ENCODE data around the gene TNK2. TPM values are rescaled to one million over a fixed set of nuclear protein-coding genes. Genes with fewer than 3 reads are reported as not detected.

The TNK2 gene
- total and polyA plus RNA-seq, 2 of the 8 experiments (the other 6 are each of a cell fraction or from before 2014, with no cell fraction given): 10.4 to 33.9 TPM

DNA sequence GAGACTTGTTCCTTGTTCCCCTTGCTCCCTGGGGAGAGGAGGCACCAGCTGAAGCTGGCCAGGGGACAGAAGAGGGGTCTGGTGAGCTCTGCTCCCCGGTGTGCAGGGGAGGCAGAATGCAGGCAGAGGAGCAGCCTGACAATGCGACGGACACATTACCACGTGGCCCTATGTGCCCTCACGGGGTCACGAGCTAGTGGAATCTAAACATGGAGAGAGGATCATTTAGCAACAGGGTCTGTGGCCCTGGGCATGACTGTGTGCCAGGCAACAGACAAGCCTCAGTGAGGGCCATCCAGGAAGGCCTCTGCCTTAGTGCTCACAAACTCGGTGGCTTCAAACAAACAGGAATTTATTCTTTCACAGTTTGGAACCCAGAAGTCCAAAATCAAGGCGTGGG is 88.2 kb downstream of the TNK2 start:
- Histone ChIP-seq H3K4me3 (ENCODE audit: extremely low read depth in 1 of 4, insufficient read depth in 2 of 4, low read depth in 3 of 4, low read length in 4 of 4) (no peak overlapping the region), H2BK12ac (ENCODE audit: low read depth, low read length) (no peak overlapping the region), H3K36me3 (ENCODE audit: control insufficient read depth in 2 of 4, insufficient read depth in 4 of 4, low read length in 3 of 4) (no peaks in the 10 kb centered on the region), H4K20me1 (replicated peaks in 1 of 2; ENCODE audit: control insufficient read depth in 1 of 2, insufficient read depth in 2 of 2, low read length in 2 of 2) (no peaks in the 10 kb centered on the region), H2BK15ac (ENCODE audit: low read length) (no peak overlapping the region), H3K9ac (replicated peaks in 1 of 4; ENCODE audit: extremely low read depth in 1 of 4, low read depth in 3 of 4, low read length in 3 of 4) (no peak overlapping the region), H3K27me3 (replicated peaks in 1 of 4; ENCODE audit: control insufficient read depth in 3 of 4, extremely low read depth in 1 of 4, insufficient read depth in 3 of 4, low read length in 3 of 4) (no peaks in the 10 kb centered on the region), H4K5ac (ENCODE audit: insufficient read length, low read depth, low read length) (no peak overlapping the region), H3K56ac (replicated peaks; ENCODE audit: insufficient read length, low read depth, low read length) (no peak overlapping the region), H2BK120ac (replicated peaks; ENCODE audit: low read depth, low read length) (no peak overlapping the region), H2BK5ac (ENCODE audit: low read depth, low read length) (no peak overlapping the region), H3K9me3 (ENCODE audit: insufficient read depth in 2 of 2, low read depth in 1 of 2, low read length in 1 of 2) (no peaks in the 10 kb centered on the region), H2AFZ (ENCODE audit: low read length) (no peak overlapping the region), H3K14ac (ENCODE audit: insufficient read length) (no peak overlapping the region), H3K79me1 (ENCODE audit: low read depth, low read length) (no peaks in the 10 kb centered on the region), H3K18ac (ENCODE audit: extremely low read depth, low read length) (no peak overlapping the region), H4K91ac (replicated peaks; ENCODE audit: insufficient read length, low read length) (no peak overlapping the region), H3K23ac (ENCODE audit: insufficient read length) (no peak overlapping the region), H3K27ac (ENCODE audit: low read depth, low read length) (no peak overlapping the region), H2AK5ac (ENCODE audit: low read depth, low read length) (peak overlapping the region; percentile 82; the same call in 1 of the 2 replicates), H3K4me1 (replicated peaks in 1 of 4; ENCODE audit: control insufficient read depth in 3 of 4, insufficient read depth in 4 of 4, low read length in 3 of 4) (no peaks in the 10 kb centered on the region; a peak in 1 of 7 replicates), H3K4me2 (ENCODE audit: insufficient read depth in 1 of 2, low read depth in 2 of 2, low read length in 2 of 2) (no peak overlapping the region), H4K8ac (ENCODE audit: extremely low read depth, insufficient read depth, low read length) (no peak overlapping the region), H3K23me2 (ENCODE audit: low read depth, low read length) (no peaks in the 10 kb centered on the region), H3K79me2 (ENCODE audit: control insufficient read depth in 1 of 2, insufficient read depth in 2 of 2, low read length in 2 of 2) (no peaks in the 10 kb centered on the region), H3K4ac (replicated peaks; ENCODE audit: insufficient read length, low read depth, low read length) (no peak overlapping the region), H2BK20ac (ENCODE audit: low read length) (no peak overlapping the region)
- DNase-seq (ENCODE audit: low read depth in 1 of 2, low spot score in 2 of 2): no peak
- CTCF ChIA-PET (ENCODE audit: partially characterized antibody): interaction anchor here (1.7 to 2.6 kb wide), 3 partner anchors 13 to 39 kb away, joined by 4 to 15 read pairs (median 5); no protein-coding TSS in a partner anchor
- no peak for FAIRE-seq
- WGBS, 2 experiments (ENCODE audit: extremely low coverage in 1 of 2, insufficient coverage in 1 of 2, insufficient read length in 1 of 2, insufficient replicate concordance in 2 of 2, low coverage in 1 of 2, low lambda C conversion rate in 2 of 2, missing lambda C conversion rate in 1 of 2): 97% methylated on average over 8 of the region's 8 CpGs; no CpG with 5 or more reads in 1 of the 2 experiments
- TF ChIP-seq SUZ12 (IDR thresholded peaks at IDR 0.05; ENCODE audit: low read length): no peak
- no peak for TF ChIP-seq EGR1 (IDR thresholded peaks at IDR 0.05; ENCODE audit: borderline replicate concordance, low read depth, low read length)
- no peak for TF ChIP-seq TAF1 (IDR thresholded peaks at IDR 0.05; ENCODE audit: low read depth, low read length)
- no peak for TF ChIP-seq PHF8 (conservative IDR thresholded peaks at IDR 0.05; ENCODE audit: low read depth, low read length)
- TF ChIP-seq, protein P1, sequence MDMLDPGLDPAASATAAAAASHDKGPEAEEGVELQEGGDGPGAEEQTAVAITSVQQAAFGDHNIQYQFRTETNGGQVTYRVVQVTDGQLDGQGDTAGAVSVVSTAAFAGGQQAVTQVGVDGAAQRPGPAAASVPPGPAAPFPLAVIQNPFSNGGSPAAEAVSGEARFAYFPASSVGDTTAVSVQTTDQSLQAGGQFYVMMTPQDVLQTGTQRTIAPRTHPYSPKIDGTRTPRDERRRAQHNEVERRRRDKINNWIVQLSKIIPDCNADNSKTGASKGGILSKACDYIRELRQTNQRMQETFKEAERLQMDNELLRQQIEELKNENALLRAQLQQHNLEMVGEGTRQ (IDR thresholded peaks at IDR 0.05; ENCODE audit: low read length): no peak
- no peak for TF ChIP-seq SRF (IDR thresholded peaks at IDR 0.05; ENCODE audit: low read depth, low read length)
- no peak for TF ChIP-seq FOSL1 (IDR thresholded peaks at IDR 0.05; ENCODE audit: insufficient read depth, low read depth, low read length)
- TF ChIP-seq RNF2 (IDR thresholded peaks at IDR 0.05; ENCODE audit: borderline replicate concordance, low read depth, low read length, missing control alignments, poor library complexity, severe bottlenecking): no peak
- no peak for TF ChIP-seq NRF1 (IDR thresholded peaks at IDR 0.05; ENCODE audit: low read depth, low read length)
- TF ChIP-seq JUND (IDR thresholded peaks at IDR 0.05; ENCODE audit: low read length): no peak
- TF ChIP-seq SIN3A (conservative IDR thresholded peaks at IDR 0.05 in 1 of 2, IDR thresholded peaks at IDR 0.05 in 1 of 2; ENCODE audit: low read depth in 1 of 2, low read length in 2 of 2): no peak
- TF ChIP-seq RXRA (IDR thresholded peaks at IDR 0.05; ENCODE audit: insufficient read depth, low read depth, low read length): no peak
- no peak for TF ChIP-seq POU5F1 (IDR thresholded peaks at IDR 0.05; ENCODE audit: low read depth, low read length)
- POLR2A ChIA-PET (ENCODE audit: partially characterized antibody): no interaction called here
